NCI-H460 (cell line): ENCODE results near the gene NOL9. TPM values are rescaled to one million over a fixed set of nuclear protein-coding genes. Genes with fewer than 3 reads are reported as not detected.

Source experiments
- DNase-seq: peaks from one replicate; pipeline ENCODE4 v3.0.0-alpha.2; 2016; ENCODE audit warnings: low read depth; ENCODE audit errors: extremely low read depth
- total RNA-seq: library from RNA; depleted of rRNA; stranded (reverse); fragments of >200 nt; shearing (Covaris generic); gene quantifications from 2 replicates; pipeline ENCODE4 v1.2.3, GENCODE V29; 2014

Gene NOL9
- total RNA-seq, 1 experiment from 2014 or later = 24.5 TPM

GRCh38 chr1:6528492-6528891 is 25.8 kb downstream of the NOL9 start:
- no peak for DNase-seq

DNA sequence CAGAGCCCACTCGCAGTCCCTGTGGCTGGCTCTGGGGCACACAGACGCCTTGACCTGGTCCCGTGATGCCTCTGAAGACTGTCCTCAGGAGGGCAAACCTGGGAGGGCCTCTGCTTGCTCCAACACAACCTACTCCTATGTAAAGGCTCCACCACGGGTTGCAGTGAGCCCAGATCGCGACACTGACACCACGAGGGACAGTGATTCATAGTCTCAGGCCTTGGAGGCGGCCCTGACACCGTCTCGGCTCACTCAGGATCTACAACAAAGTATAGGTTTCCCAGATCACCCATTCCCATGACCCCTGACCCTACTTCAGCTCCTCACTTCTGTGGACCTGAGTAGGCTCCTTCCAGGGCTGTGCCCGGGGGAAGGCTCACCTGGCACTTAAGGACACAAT is 28.0 kb downstream of the NOL9 start:
- DNase-seq = no peak

- DNase-seq = peak; percentile 39
Observed at GRCh38 chr1:6523566-6523965, 30.7 kb downstream of the NOL9 start.

- no peak for DNase-seq
Observed at GRCh38 chr1:6521536-6521935, 32.8 kb downstream of the NOL9 start.

GRCh38 chr1:6519935-6520671 is 34.2 kb downstream of the NOL9 start:
- no peak for DNase-seq

GRCh38 chr1:6519491-6519934 is 34.8 kb downstream of the NOL9 start:
- DNase-seq = no peak

DNA sequence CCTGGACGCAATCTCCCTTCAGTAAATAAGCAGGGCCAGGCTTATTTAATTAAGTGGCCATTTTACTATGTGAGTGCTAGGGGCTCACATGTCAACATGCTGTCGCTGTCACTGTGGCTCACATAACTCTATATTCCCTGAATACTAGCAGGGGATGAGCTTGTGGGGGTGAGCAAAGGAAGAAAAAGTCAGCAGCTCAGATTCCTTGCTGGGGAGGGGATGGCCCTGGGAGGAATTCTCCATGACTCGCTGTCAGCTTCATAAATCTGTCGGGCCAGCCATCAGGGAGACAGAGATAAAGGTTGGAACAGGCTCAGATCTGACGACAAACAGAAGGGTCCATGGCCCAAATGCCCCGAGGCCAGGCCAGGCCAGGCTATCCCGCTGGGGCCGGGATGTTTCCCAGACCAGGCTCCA is 36.9 kb downstream of the NOL9 start:
- DNase-seq = no peak

- DNase-seq = no peak
Observed at GRCh38 chr1:6515771-6516170, 38.5 kb downstream of the NOL9 start.

DNA sequence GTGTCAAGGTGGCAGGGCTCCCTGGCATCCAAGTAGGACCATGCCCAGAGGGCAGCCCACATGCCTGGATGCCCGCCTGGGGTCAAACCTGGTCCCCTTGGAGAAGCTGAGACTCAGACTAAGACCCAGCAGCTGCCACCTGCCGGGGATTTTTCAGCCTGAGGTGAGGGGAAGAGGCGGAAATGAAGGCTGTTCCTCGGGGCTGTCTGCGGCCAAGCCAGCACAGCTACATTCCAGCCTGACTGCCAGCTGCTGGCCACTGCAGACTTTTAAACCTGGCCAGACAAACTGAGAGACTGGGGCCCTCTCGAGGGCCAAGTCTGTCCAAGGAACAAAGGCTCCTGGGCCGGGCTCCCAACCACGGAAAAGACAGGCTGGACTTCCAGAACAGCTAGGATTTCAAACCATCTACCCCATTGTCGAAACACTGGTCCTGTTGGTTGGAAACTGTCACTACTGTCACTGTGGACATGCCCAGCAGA is 41.0 kb downstream of the NOL9 start:
- no peak for DNase-seq

DNA sequence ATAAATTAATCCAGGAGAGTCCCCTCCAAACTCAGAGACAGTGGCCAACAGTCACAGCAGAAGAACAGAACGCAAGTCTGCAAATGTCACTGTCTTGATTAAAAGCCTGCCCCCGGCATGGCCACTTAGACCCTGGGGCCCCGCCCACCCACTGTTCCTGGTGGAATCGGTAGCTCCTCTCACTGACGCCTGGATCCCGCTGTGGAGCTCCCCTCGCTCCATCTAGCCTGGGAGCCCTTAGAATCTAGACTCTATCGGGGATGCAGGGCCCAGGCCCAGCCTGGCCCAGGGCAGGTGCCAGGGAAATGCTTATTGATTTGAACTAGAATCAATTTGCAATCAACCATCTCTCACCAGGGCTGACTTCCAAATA is 41.4 kb downstream of the NOL9 start:
- no peak for DNase-seq

- no peak for DNase-seq
Observed at GRCh38 chr1:6512245-6512907, 41.9 kb downstream of the NOL9 start.

DNA sequence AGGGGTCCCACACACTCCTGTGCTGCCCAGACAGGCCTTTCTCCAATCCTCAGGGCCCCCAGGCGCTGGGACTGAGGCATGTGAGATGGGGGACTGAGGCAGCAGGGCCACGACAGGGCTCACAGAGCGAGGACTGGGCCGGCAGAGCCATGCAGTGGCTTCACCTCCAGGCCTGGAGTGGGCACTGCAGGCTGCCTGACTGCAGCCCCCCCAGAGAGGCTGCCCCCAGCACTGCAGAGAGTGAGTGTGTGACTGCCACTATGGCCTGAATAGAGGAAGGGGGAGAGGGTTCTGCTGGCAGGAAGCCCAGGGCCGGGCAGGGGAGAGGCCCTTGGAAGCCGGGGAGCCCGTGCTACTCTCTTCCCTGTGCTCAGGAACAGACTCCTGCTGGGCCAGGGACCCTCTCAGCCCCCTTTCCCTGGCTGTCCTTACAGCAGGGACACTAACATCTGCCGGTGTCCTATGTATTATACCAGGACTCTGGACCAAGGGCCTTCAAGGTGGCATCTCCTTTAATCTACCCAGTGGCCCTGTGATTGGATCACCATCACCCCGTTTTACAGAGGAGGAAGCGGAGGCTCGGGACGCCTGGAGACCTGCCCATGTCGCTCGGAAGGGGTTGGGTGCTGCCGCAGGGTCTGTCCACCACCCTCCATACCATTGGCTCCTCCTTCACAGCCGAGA is 42.6 kb downstream of the NOL9 start:
- no peak for DNase-seq

- no peak for DNase-seq
Observed at GRCh38 chr1:6511056-6511455, 43.3 kb downstream of the NOL9 start.

DNA sequence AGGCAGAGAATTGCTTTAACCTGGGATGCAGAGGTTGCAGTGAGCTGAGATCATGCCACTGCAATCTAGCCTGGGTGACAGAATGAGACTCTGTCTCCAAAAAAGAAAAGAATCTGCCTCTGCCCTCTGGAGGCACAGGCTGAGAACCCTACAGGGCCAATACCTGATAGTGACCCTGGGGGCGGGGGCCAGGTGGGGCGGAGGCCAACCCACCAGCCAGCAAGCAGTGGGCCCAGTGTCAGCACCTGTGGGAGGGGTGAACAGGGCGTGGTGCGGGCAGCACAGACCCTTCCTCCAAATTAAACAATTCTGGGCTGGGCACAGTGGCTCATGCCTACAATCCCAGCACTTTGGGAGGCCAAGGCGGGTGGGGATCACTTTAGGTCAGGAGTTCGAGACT is 43.8 kb downstream of the NOL9 start:
- no peak for DNase-seq

DNA sequence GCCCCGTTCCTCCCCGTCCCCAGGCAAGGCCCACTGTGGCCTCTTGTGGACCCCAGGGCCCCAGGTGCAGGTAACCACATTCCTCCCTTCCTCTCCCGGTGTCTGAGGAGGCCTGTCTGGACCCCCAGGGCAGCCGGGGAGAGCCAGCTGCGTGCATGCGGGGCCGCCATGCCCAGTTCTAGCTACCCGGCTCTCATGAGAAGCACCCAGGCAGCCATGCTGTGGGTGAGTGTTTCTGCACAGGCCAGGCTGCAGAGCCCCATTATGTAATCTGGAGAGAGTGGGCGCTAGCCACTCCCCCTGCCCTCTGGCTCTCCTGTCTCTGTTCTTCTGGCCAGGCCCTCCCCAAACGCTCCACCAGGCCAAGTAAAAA is 44.4 kb downstream of the NOL9 start:
- no peak for DNase-seq

DNA sequence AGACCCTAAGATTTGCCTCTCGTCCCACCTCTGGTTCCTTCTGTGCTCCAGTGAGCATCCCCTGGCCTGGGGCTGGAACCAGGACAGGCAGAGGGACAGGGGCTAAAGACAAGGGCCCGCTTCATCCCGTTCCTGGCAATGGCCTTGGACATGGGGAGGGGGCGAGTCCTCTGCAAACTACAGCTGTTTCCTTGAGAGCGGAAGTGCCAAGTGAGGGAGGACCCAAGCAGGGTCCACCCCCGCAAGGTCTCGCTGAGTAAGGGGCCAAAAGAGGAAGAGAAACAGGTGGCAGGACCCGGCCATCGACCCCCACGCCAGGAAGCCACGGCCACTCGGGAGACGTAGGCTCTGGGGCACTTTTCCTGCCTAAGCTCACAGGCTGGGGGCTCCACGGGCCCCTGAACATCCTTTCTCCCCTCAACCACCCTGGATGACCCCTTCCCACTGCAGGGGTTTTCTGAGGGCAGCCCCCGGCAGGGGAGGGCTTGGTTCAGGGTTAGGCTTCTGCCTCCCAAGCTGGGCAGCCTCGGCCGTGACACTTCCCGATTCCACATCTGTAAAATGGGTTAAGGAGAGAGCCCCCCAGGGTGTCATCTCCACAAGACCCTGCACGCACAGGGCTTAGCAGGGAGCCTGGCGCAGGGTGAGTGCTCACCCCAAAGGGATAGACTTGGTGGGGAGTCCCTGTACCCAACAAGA is 44.9 kb downstream of the NOL9 start:
- no peak for DNase-seq

DNA sequence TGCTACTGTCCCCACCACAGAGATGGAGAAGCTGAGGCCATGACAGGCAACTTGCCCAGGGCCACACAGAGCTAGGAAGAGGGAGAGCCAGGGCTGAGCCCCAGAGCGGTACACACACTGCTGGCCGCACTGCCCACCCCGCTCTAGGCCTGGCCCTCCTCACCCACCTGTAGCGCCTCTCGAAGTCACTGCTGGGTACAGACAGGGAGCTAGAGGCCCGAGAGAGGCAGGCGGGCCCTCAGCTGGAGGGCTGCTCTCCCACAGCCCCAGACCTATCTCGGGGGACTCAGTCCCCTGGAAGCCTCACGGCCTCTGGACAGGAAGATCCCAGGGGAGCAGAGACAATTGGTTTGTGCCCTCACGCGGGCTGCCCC is 45.5 kb downstream of the NOL9 start:
- DNase-seq = no peak

DNA sequence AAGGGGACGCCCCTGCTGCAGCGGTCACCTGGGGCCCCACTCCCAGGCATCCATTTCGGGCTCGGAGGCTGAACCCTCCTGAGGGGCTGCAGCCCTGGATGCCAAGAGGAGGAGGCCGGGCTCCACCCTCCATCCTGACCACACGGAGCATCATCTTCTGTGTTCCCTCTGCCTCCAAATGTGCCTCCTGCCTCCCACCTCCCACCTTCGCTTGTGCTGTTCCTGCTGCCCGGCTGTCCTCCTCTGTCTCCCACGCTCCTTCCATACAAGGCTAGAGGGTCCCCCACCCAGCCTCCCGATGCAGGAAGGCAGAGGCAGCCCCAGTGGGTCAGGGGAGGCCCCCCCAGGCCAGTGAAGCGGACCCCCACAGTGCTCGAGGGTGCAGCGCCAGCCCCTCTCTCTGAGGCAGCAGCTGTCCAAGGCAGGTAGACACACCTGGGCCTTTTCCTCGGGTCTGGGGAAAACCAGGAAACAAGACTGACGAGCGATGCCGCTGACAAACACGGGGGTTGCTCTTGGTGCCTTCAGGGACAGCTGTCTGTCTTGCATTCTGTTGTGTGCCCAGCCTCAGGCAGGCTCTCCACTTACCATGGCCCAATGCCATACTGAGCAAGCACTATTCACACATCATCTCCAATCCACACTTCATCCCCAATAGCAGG is 46.0 kb downstream of the NOL9 start:
- DNase-seq = no peak

DNA sequence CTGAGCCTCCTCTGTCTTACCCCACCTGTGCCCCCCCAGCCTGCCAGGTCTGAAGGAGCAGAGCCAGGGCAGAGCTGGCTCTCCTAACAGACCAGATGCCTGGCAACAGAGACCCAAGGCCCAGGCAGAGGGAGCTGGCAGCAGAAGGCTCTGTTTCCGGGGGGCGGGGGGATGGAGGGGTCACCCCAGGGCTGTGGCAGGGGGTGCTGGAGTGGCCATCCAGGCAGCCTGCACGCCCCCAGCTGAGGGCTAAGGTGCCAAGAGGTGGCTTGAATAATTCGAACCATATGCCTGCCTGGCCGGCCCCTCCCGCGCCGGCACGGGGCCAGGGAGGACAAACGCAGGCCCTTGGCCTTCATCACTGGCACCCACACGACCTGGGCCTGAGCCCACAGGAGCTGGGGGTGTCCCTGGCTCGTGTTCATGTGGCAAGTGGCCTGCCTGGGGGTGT is 46.8 kb downstream of the NOL9 start:
- DNase-seq = no peak

GRCh38 chr1:6507037-6507428 is 47.3 kb downstream of the NOL9 start:
- no peak for DNase-seq
